Spleen (tissue), 7 donors: ENCODE measurements around the gene IMPA2.

Source experiments
- POLR2A ChIP-seq, 3 donors: fragments of 450-650 bp; IDR thresholded peaks; one replicate each; pipeline ENCODE4 v1.5.1; 2017; ENCODE audit warnings: antibody characterized with exemption in 3 of 3, mild to moderate bottlenecking in 1 of 3
- POLR2AphosphoS5 ChIP-seq, 3 donors: sonication (generic); formaldehyde crosslinking; IDR thresholded peaks; one replicate each; pipeline ENCODE4 v1.5.1; 2017; ENCODE audit warnings: antibody characterized with exemption in 3 of 3
- TF ChIP-seq, protein P1 (sequence below), 11 experiments: fragments of 200-600 bp in 7 of 11; fragments of 450-650 bp in 4 of 11; sonication (generic) in 4 of 11; IDR thresholded peaks in 8 of 11; conservative IDR thresholded peaks in 3 of 11; 1 replicate in 7 of 11; 2 replicates in 4 of 11; pipeline versions ENCODE4 v1.4.0 to v1.8.0; 2016 to 2021; ENCODE audit warnings: antibody characterized with exemption in 11 of 11, inconsistent platforms in 4 of 11, mild to moderate bottlenecking in 1 of 11
- donor health status: DM: no; HTN: no; CAD: no; lungs with moderate emphysema.
- donor health status: DM: no; HTN: no; CAD: no.
- donor health status: DM: no; HTN: no; CAD: no.

DNA sequence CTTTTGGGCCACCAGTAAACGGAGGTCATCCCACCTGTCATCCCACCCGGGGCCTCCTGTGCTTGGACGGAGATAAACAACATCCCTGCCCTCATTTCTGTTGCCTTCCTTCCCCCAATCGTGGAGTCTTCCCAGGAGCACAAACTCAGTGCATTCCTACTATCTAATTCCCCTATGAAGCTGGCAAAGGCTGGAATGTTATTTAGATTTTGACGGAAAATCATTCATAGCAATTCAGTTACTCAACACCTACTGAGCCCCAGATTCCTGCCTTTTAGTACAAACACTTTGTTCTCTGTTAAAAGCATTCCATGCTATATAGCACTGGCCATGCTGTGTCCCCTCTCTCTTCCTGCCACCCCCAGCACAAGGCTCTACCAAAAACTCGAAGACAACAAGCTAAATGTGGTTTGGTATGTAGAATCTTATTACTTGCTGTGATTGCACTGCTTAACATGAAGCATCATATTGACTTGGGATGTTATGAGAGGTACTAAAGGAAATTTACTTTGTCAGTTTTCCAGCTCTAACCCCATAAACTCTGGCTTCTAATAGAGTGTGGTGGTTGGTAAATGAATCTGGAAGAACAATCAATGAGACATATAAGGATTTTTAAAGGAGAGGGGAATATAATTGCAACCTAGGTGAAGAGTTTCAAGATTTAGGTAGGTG, 32.3 kb upstream of the IMPA2 start:
- TF ChIP-seq, protein P1, sequence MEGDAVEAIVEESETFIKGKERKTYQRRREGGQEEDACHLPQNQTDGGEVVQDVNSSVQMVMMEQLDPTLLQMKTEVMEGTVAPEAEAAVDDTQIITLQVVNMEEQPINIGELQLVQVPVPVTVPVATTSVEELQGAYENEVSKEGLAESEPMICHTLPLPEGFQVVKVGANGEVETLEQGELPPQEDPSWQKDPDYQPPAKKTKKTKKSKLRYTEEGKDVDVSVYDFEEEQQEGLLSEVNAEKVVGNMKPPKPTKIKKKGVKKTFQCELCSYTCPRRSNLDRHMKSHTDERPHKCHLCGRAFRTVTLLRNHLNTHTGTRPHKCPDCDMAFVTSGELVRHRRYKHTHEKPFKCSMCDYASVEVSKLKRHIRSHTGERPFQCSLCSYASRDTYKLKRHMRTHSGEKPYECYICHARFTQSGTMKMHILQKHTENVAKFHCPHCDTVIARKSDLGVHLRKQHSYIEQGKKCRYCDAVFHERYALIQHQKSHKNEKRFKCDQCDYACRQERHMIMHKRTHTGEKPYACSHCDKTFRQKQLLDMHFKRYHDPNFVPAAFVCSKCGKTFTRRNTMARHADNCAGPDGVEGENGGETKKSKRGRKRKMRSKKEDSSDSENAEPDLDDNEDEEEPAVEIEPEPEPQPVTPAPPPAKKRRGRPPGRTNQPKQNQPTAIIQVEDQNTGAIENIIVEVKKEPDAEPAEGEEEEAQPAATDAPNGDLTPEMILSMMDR (IDR thresholded peaks at IDR 0.05 in 8 of 11, conservative IDR thresholded peaks at IDR 0.05 in 3 of 11): no peak
- TF ChIP-seq POLR2A (IDR thresholded peaks at IDR 0.05) (no peak), POLR2AphosphoS5 (IDR thresholded peaks at IDR 0.05) (no peak)
